Omental fat pad (tissue), 4 donors: ENCODE measurements around the gene MYO1A. TPM values are rescaled to one million over a fixed set of nuclear protein-coding genes. Genes with fewer than 3 reads are reported as not detected.

Experiments used
- ATAC-seq: fragments of 150-250 bp; one replicate; pipeline ENCODE4 v1.9.1; 2016; ENCODE audit warnings: mild to moderate bottlenecking, moderate library complexity; ENCODE audit not compliant: low FRiP score
- DNase-seq: peaks from one replicate; pipeline ENCODE4 v3.0.0-alpha.2; 2019; ENCODE audit warnings: low spot score
- CTCF ChIP-seq, 3 donors: fragments of 450-650 bp; IDR thresholded peaks; one replicate each; pipeline ENCODE4 v1.5.1; 2016 to 2017; ENCODE audit warnings: antibody characterized with exemption in 3 of 3, mild to moderate bottlenecking in 3 of 3, moderate library complexity in 2 of 3
- total RNA-seq, 4 donors: library from RNA; depleted of rRNA; stranded (reverse); fragments of >200 nt; gene quantifications; one replicate each; pipeline ENCODE4 v1.1.0, GENCODE V29; 2016

The MYO1A gene
- under 1 TPM in 3 of 4 donors, not detected in 1; 0.25 to 0.74 (median 0.32) TPM for total RNA-seq

DNA sequence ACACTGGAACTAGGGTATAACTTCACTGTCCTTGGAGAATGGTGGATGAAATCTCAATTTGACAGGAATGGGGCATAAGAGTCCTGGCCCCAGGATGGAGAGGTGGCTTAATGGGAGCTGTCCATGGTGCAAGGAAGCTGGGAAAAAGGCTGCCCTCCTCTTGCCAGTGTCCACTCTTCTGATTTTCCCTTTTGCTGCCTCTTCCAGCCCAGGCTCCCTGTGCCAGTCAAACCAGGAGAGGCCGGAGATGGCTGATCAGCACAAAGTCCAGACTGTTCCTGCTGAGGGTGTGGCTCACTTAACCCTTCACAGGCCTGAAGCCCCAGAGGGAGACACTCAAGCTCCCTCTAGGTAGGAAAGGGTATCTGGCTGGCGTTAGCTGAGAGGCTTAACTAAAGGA is at the start of gene MYO1A:
Gene MYO1A (minus strand): TSS at position 240 of the 400 bp plus-strand sequence. CDS start 1,806 bp downstream, outside the sequence.
- ATAC-seq: no peak
- no peak for DNase-seq
- no peak for TF ChIP-seq CTCF (IDR thresholded peaks at IDR 0.05)

DNA sequence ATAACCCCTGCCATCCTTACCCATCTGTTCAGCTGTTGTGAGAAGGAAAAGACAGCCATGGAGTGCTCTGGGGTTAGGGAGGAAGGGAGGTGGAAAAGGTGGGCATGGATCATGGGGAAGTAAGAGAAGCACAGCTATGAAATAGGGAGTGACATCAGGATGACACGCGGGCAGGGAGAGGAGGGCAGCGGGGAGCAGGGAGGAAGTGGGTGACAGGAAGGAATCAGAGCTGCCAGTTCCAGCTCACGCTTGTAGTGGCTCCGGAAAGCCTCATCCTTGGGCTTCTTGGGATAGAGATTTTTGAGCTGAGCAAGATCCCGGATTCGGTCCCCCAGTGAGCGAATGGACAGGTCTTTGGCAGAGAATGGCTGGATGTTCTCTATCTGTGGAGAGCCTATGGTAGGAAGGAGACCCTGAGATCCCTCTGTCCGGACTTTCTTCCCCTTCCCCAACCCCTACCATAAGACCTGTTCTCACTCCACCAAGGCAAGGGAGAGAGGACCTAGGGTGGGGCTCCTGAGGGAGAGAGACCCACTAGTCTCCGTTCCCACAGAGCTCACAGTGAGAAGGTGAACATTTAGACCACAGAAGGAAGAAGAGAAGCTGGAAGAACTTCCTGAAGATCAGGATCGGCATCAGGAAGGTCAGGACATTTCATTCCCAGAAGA is 49.3 kb upstream of the MYO1A start:
- no peak for DNase-seq
- TF ChIP-seq CTCF (IDR thresholded peaks at IDR 0.05): no peak
- no peak for ATAC-seq

- no peak for DNase-seq
- no peak for TF ChIP-seq CTCF (IDR thresholded peaks at IDR 0.05)
- ATAC-seq: no peak
Observed at GRCh38 chr12:57098546-57098945, 48.6 kb upstream of the MYO1A start.

DNA sequence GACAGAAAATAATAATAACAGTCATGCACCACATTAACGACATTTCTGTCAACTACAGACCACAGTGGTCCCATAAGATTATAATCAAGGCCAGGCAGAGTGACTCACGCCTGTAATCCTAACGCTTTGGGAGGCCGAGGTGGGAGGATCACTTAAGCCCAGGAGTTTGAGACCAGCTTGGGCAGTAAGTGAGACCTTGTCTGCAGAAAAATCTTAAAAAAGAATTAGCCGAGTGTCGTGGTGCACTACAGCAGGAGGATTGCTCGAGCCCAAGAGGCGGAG is 47.6 kb upstream of the MYO1A start:
- TF ChIP-seq CTCF (IDR thresholded peaks at IDR 0.05): no peak
- ATAC-seq (no peak), DNase-seq (no peak)

GRCh38 chr12:57096748-57097553 is 47.0 kb upstream of the MYO1A start:
- DNase-seq (no peak), ATAC-seq (no peak)
- no peak for TF ChIP-seq CTCF (IDR thresholded peaks at IDR 0.05)

GRCh38 chr12:57096099-57096572 is 46.2 kb upstream of the MYO1A start:
- TF ChIP-seq CTCF (IDR thresholded peaks at IDR 0.05): no peak
- ATAC-seq: no peak
- no peak for DNase-seq

DNA sequence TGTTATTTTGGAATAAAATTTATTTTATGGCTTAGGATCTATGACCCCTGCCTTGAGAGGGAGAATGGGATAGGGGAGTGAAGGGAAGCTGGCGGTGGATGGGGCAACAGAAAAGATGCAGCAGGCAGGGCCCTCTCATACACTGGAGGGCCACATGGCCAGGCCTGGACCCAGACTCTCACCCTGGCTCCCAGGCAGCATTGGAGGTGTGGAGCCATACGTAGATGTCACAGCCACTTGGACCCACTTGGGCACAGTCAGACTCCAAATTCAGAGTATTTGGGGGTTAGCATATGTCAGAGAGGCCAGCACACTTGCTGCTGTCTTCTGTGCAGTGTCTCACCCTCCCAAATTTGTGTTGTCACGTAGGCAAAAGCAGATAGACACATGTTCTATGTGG is 45.5 kb upstream of the MYO1A start:
- DNase-seq (no peak), ATAC-seq (no peak)
- no peak for TF ChIP-seq CTCF (IDR thresholded peaks at IDR 0.05)
